H1 (cell line): ENCODE data around the gene THBD. TPM values are rescaled to one million over a fixed set of nuclear protein-coding genes. Genes with fewer than 3 reads are reported as not detected.

Experiments used
- CTCF ChIA-PET: fragments of 300-600 bp; sonication (Branson Sonifier 250); formaldehyde crosslinking; loops from one replicate; lab custom pipeline; 2021; ENCODE audit not compliant: partially characterized antibody; lab: Charles Lee
- POLR2A ChIA-PET: fragments of 300-600 bp; sonication (Branson Sonifier 250); formaldehyde crosslinking; loops from one replicate; lab custom pipeline; 2021; ENCODE audit warnings: inconsistent platforms; ENCODE audit not compliant: partially characterized antibody; lab: Charles Lee
- DNase-seq, 2 experiments: peaks; one replicate each; pipeline versions ENCODE4 v3.0.0 to v3.0.0-alpha.2; 2010 to 2022; ENCODE audit warnings: low spot score in 2 of 2, low read depth in 1 of 2, mixed read lengths in 1 of 2
- FAIRE-seq: peaks from 2 replicates; lab custom pipeline; 2011; peaks lifted over from hg19 to GRCh38; lab: Jason Lieb, UNC
- H2AFZ ChIP-seq: 2 replicates; pipeline ENCODE4 v1.8.1; 2012; ENCODE audit warnings: low read length, inconsistent platforms
- H2AK5ac ChIP-seq: 2 replicates; pipeline ENCODE4 v1.6.1; 2013; ENCODE audit warnings: low read depth, low read length
- H2BK120ac ChIP-seq: replicated peaks from 2 replicates; pipeline ENCODE3; 2013; ENCODE audit warnings: low read depth, low read length, inconsistent platforms
- H2BK12ac ChIP-seq: 2 replicates; pipeline ENCODE4 v1.6.1; 2013; ENCODE audit warnings: low read depth, low read length
- H2BK15ac ChIP-seq: 2 replicates; pipeline ENCODE4 v1.6.1; 2013; ENCODE audit warnings: low read length
- H2BK20ac ChIP-seq: 2 replicates; pipeline ENCODE4 v1.6.1; 2013; ENCODE audit warnings: low read length
- H2BK5ac ChIP-seq: 2 replicates; pipeline ENCODE4 v1.6.1; 2013; ENCODE audit warnings: low read depth, low read length
- H3K14ac ChIP-seq: 2 replicates; pipeline ENCODE4 v1.6.1; 2013; ENCODE audit warnings: inconsistent platforms; ENCODE audit not compliant: insufficient read length
- H3K18ac ChIP-seq: 2 replicates; pipeline ENCODE4 v1.6.1; 2013; ENCODE audit warnings: low read length; ENCODE audit errors: extremely low read depth
- H3K23ac ChIP-seq: 2 replicates; pipeline ENCODE4 v1.6.1; 2013; ENCODE audit warnings: inconsistent platforms; ENCODE audit not compliant: insufficient read length
- H3K23me2 ChIP-seq: 2 replicates; pipeline ENCODE4 v1.6.1; 2013; ENCODE audit warnings: low read depth, low read length
- H3K27ac ChIP-seq: 2 replicates; pipeline ENCODE4 v1.6.1; 2011; ENCODE audit warnings: low read depth, low read length, inconsistent platforms
- H3K27me3 ChIP-seq, 4 experiments: replicated peaks in 1 of 4; 1 replicate in 1 of 4; 2 replicates in 3 of 4; pipeline versions ENCODE4 v1.6.1 to v1.8.1; 2011 to 2013; ENCODE audit warnings: low read length in 3 of 4, mild to moderate bottlenecking in 3 of 4, inconsistent platforms in 2 of 4, mixed read lengths in 2 of 4, moderate library complexity in 1 of 4; ENCODE audit not compliant: control insufficient read depth in 3 of 4, insufficient read depth in 3 of 4; ENCODE audit errors: extremely low read depth in 1 of 4
- H3K36me3 ChIP-seq, 4 experiments: 2 replicates each; pipeline versions ENCODE4 v1.6.1 to v1.8.1; 2011 to 2013; ENCODE audit warnings: mild to moderate bottlenecking in 4 of 4, low read length in 3 of 4, moderate library complexity in 2 of 4, control low read depth in 1 of 4, inconsistent platforms in 1 of 4; ENCODE audit not compliant: insufficient read depth in 4 of 4, control insufficient read depth in 2 of 4
- H3K4ac ChIP-seq: replicated peaks from 2 replicates; pipeline ENCODE3; 2013; ENCODE audit warnings: low read length, low read depth, mixed read lengths, inconsistent platforms; ENCODE audit not compliant: insufficient read length
- H3K4me1 ChIP-seq, 4 experiments: replicated peaks in 1 of 4; 1 replicate in 1 of 4; 2 replicates in 3 of 4; pipeline versions ENCODE4 v1.6.1 to v1.8.1; 2011 to 2013; ENCODE audit warnings: low read length in 3 of 4, inconsistent platforms in 2 of 4, mixed read lengths in 1 of 4; ENCODE audit not compliant: insufficient read depth in 4 of 4, control insufficient read depth in 3 of 4
- H3K4me2 ChIP-seq, 2 experiments: 2 replicates each; pipeline versions ENCODE4 v1.6.1 to v1.8.1; 2011 to 2013; ENCODE audit warnings: low read depth in 2 of 2, low read length in 2 of 2, control low read depth in 1 of 2, inconsistent platforms in 1 of 2, mild to moderate bottlenecking in 1 of 2; ENCODE audit not compliant: insufficient read depth in 1 of 2
- H3K4me3 ChIP-seq, 4 experiments: fragments of 200-600, 300-600 bp in 1 of 4; sonication (generic), shearing (Covaris generic), sonication (Bioruptor Twin) in 1 of 4; 2 replicates each; pipeline versions ENCODE4 v1.5.1 to v1.8.1; 2011 to 2016; ENCODE audit warnings: low read length in 4 of 4, low read depth in 3 of 4, control low read depth in 2 of 4, inconsistent platforms in 2 of 4, mild to moderate bottlenecking in 2 of 4, mixed read lengths in 1 of 4, moderate library complexity in 1 of 4; ENCODE audit not compliant: insufficient read depth in 2 of 4; ENCODE audit errors: extremely low read depth in 1 of 4
- H3K56ac ChIP-seq: replicated peaks from 2 replicates; pipeline ENCODE3; 2013; ENCODE audit warnings: low read depth, mild to moderate bottlenecking, mixed read lengths, low read length, inconsistent platforms; ENCODE audit not compliant: insufficient read length
- H3K79me1 ChIP-seq: 2 replicates; pipeline ENCODE4 v1.6.1; 2013; ENCODE audit warnings: low read depth, low read length, control low read depth
- H3K79me2 ChIP-seq, 2 experiments: 2 replicates each; pipeline versions ENCODE4 v1.6.1 to v1.8.1; 2012 to 2013; ENCODE audit warnings: low read length in 2 of 2, mild to moderate bottlenecking in 2 of 2, inconsistent platforms in 1 of 2; ENCODE audit not compliant: insufficient read depth in 2 of 2, control insufficient read depth in 1 of 2
- H3K9ac ChIP-seq, 4 experiments: replicated peaks in 1 of 4; 1 replicate in 1 of 4; 2 replicates in 3 of 4; pipeline versions ENCODE4 v1.6.1 to v1.8.1; 2011 to 2013; ENCODE audit warnings: low read depth in 3 of 4, low read length in 3 of 4, control low read depth in 2 of 4, mild to moderate bottlenecking in 2 of 4, moderate library complexity in 2 of 4, inconsistent platforms in 1 of 4; ENCODE audit errors: extremely low read depth in 1 of 4
- H3K9me3 ChIP-seq, 2 experiments: 2 replicates each; pipeline versions ENCODE4 v1.6.1 to v1.8.1; 2012 to 2013; ENCODE audit warnings: mild to moderate bottlenecking in 2 of 2, moderate library complexity in 2 of 2, control low read depth in 1 of 2, inconsistent platforms in 1 of 2, low read depth in 1 of 2, low read length in 1 of 2, mixed read lengths in 1 of 2; ENCODE audit not compliant: insufficient read depth in 2 of 2
- H4K20me1 ChIP-seq, 2 experiments: replicated peaks in 1 of 2; 2 replicates each; pipeline versions ENCODE3 to v1.8.1; 2011 to 2013; ENCODE audit warnings: inconsistent platforms in 2 of 2, low read length in 2 of 2, mild to moderate bottlenecking in 1 of 2; ENCODE audit not compliant: insufficient read depth in 2 of 2, control insufficient read depth in 1 of 2
- H4K5ac ChIP-seq: 2 replicates; pipeline ENCODE4 v1.6.1; 2013; ENCODE audit warnings: low read length, low read depth, mixed read lengths, inconsistent platforms; ENCODE audit not compliant: insufficient read length
- H4K8ac ChIP-seq: 2 replicates; pipeline ENCODE4 v1.8.0; 2013; ENCODE audit warnings: mild to moderate bottlenecking, moderate library complexity, low read length, inconsistent platforms; ENCODE audit not compliant: insufficient read depth; ENCODE audit errors: extremely low read depth
- H4K91ac ChIP-seq: replicated peaks from 2 replicates; pipeline ENCODE3; 2013; ENCODE audit warnings: low read length, mixed read lengths, inconsistent platforms; ENCODE audit not compliant: insufficient read length
- ATF3 ChIP-seq: IDR thresholded peaks from 2 replicates; pipeline ENCODE4 v1.6.1; 2011; ENCODE audit warnings: low read depth, mild to moderate bottlenecking, low read length; ENCODE audit not compliant: insufficient read depth
- CEBPB ChIP-seq: IDR thresholded peaks from 2 replicates; pipeline ENCODE4 v1.6.1; 2012; ENCODE audit warnings: low read depth, low read length
- CTCF ChIP-seq, 3 experiments: IDR thresholded peaks; 1 replicate in 2 of 3; 2 replicates in 1 of 3; pipeline versions ENCODE4 v1.5.1 to v1.6.1; 2011; ENCODE audit warnings: low read length in 3 of 3, mild to moderate bottlenecking in 3 of 3, inconsistent platforms in 2 of 3, low read depth in 1 of 3, moderate library complexity in 1 of 3; ENCODE audit not compliant: insufficient read depth in 1 of 3; ENCODE audit errors: control extremely low read depth in 1 of 3
- KDM4A ChIP-seq: IDR thresholded peaks from one replicate; pipeline ENCODE4 v1.7.1; 2012; ENCODE audit warnings: low read depth, mild to moderate bottlenecking, moderate library complexity, low read length, inconsistent platforms; ENCODE audit not compliant: severe bottlenecking
- RAD21 ChIP-seq, 2 experiments: IDR thresholded peaks in 1 of 2; conservative IDR thresholded peaks in 1 of 2; 2 replicates each; pipeline ENCODE4 v1.6.1; 2011; ENCODE audit warnings: low read depth in 2 of 2, low read length in 2 of 2, improper control_type of control experiment in 1 of 2, inconsistent platforms in 1 of 2, mild to moderate bottlenecking in 1 of 2, moderate library complexity in 1 of 2
- RBBP5 ChIP-seq: IDR thresholded peaks from 2 replicates; pipeline ENCODE4 v1.7.1; 2012; ENCODE audit warnings: low read depth, mild to moderate bottlenecking, inconsistent platforms, low read length, moderate library complexity, borderline replicate concordance
- TAF1 ChIP-seq: IDR thresholded peaks from 2 replicates; pipeline ENCODE4 v1.6.1; 2011; ENCODE audit warnings: mild to moderate bottlenecking, low read depth, low read length
- ZNF274 ChIP-seq: IDR thresholded peaks from 2 replicates; pipeline ENCODE4 v1.7.0; 2012; ENCODE audit warnings: low read length, borderline replicate concordance; ENCODE audit errors: extremely low read depth
- WGBS, 2 experiments: shearing (Covaris generic) in 1 of 2; methylation state at CpG; one replicate each; pipeline versions ENCODE4 v1.1.6 to v1.1.7; 2013 to 2015; ENCODE audit warnings: low lambda C conversion rate in 2 of 2, mixed read lengths in 2 of 2, inconsistent platforms in 1 of 2, low coverage in 1 of 2, missing lambda C conversion rate in 1 of 2; ENCODE audit not compliant: insufficient replicate concordance in 2 of 2, insufficient coverage in 1 of 2, insufficient read length in 1 of 2; ENCODE audit errors: extremely low coverage in 1 of 2, missing lambda C conversion rate in 1 of 2; 5-methylcytosine and 5-hydroxymethylcytosine counted together
- polyA plus RNA-seq, 7 experiments: library from polyadenylated mRNA; depleted of rRNA in 3 of 7; stranded (reverse) in 5 of 7; unstranded in 2 of 7; fragments of >200 nt in 5 of 7; fragments of 200-250 nt in 2 of 7; gene quantifications; 1 replicate in 5 of 7; 2 replicates in 1 of 7; 4 replicates in 1 of 7; pipeline versions ENCODE4 v1.2.1 to v1.2.3, GENCODE V29; 2011 to 2013; ENCODE audit warnings: missing spikeins in 2 of 7, mixed read lengths in 2 of 7
- total RNA-seq: library from RNA; stranded (reverse); fragmentation: NEBNext Ultra II Directional; extraction: Animal tissue kit (Norgen Biotek cat#: 25700); gene quantifications from 2 replicates; pipeline ENCODE4 v1.2.1, GENCODE V29; 2021

THBD gene
- total and polyA plus RNA-seq, 2 of the 8 experiments (the other 6 are each of a cell fraction or from before 2014, with no cell fraction given): 0.21 to 0.43 TPM

GRCh38 chr20:23090147-23090546 lies 40.7 kb upstream of the THBD start:
- Histone ChIP-seq H2BK15ac (no peak overlapping the region), H3K4ac (no peak overlapping the region), H2AFZ (no peak overlapping the region), H3K79me1 (no peaks in the 10 kb centered on the region), H3K4me1 (peaks cover 0 to 9% (median 2%) of the 10 kb centered on the region in 4 experiments; a peak in 4 of 7 replicates), H4K20me1 (no peaks in the 10 kb centered on the region)
- no peak for DNase-seq
- TF ChIP-seq ATF3 (no peak), ZNF274 (no peak), RBBP5 (no peak), CEBPB (no peak), TAF1 (no peak), RAD21 (IDR thresholded peaks at IDR 0.05 in 1 of 2, conservative IDR thresholded peaks at IDR 0.05 in 1 of 2; ENCODE audit: low read depth in 2 of 2, low read length in 2 of 2) (peak in 1 of 2 experiments; percentile 44; a peak in 2 of 4 replicates), CTCF (IDR thresholded peaks at IDR 0.05; ENCODE audit: control extremely low read depth in 1 of 3, insufficient read depth in 1 of 3, low read depth in 1 of 3, low read length in 3 of 3) (peak; percentile 48 to 59 (median 56)), KDM4A (no peak)
- TF ChIP-seq, all 59 proteins: peak for 2
- no peaks in the 10 kb centered on the region for H3K27me3 ChIP-seq
- H3K23me2 ChIP-seq: no peaks in the 10 kb centered on the region
- no peak overlapping the region for H3K4me2 ChIP-seq
- no peak overlapping the region for H3K4me3 ChIP-seq
- no peak overlapping the region for H3K23ac ChIP-seq
- H3K79me2 ChIP-seq: no peaks in the 10 kb centered on the region
- no peak for FAIRE-seq
- H3K27ac ChIP-seq: no peak overlapping the region
- H2BK120ac ChIP-seq: no peak overlapping the region
- H4K5ac ChIP-seq: no peak overlapping the region
- no peaks in the 10 kb centered on the region for H3K36me3 ChIP-seq
- ChIA-PET CTCF (interaction anchor here (0.5 to 3.5 kb wide), 21 partner anchors 9 to 477 kb away, joined by 3 to 21 read pairs (median 3); no protein-coding TSS in a partner anchor), POLR2A (no interaction called here)
- no peak overlapping the region for H2BK12ac ChIP-seq
- no peaks in the 10 kb centered on the region for H3K9me3 ChIP-seq
- H2BK20ac ChIP-seq: no peak overlapping the region
- no peak overlapping the region for H4K91ac ChIP-seq
- H2AK5ac ChIP-seq: no peak overlapping the region
- H4K8ac ChIP-seq: no peak overlapping the region
- WGBS, 2 experiments: 57% methylated on average over 6 of the region's 6 CpGs; no CpG with 5 or more reads in 1 of the 2 experiments
- no peak overlapping the region for H3K18ac ChIP-seq
- H3K14ac ChIP-seq: no peak overlapping the region
- no peak overlapping the region for H3K56ac ChIP-seq
- no peak overlapping the region for H3K9ac ChIP-seq
- no peak overlapping the region for H2BK5ac ChIP-seq
